K562 (cell line): ENCODE measurements around the gene PDCD1. TPM values are rescaled to one million over a fixed set of nuclear protein-coding genes. Genes with fewer than 3 reads are reported as not detected.

ENCODE experiments used
- polyA plus RNA-seq, 8 experiments: library from polyadenylated mRNA; depleted of rRNA in 4 of 8; stranded (reverse) in 5 of 8; unstranded in 3 of 8; fragments of >200 nt; fragmentation: Nextera tagmentation in 2 of 8; fragmentation: Illumina TruSeq in 1 of 8; extraction: Ambion mirVana in 2 of 8; extraction: Trizol in 1 of 8; gene quantifications; 2 replicates each; pipeline versions ENCODE4 v1.2.1 to v1.2.3, GENCODE V29; 2011 to 2014; ENCODE audit warnings: inconsistent platforms in 1 of 8, missing spikeins in 1 of 8
- total RNA-seq, 7 experiments: library from RNA; depleted of rRNA in 6 of 7; stranded (reverse); fragments of >200 nt in 6 of 7; fragmentation: Illumina TruSeq in 2 of 7; extraction: Trizol in 2 of 7; gene quantifications; 2 replicates each; pipeline versions ENCODE4 v1.2.1 to v1.2.3, GENCODE V29; 2011 to 2021; ENCODE audit warnings: low replicate concordance in 1 of 7

The PDCD1 gene
- total and polyA plus RNA-seq, 9 of the 15 experiments (the other 6 are each of a cell fraction or from before 2014, with no cell fraction given), result 0.15 to 2.5 (median 1.0) TPM; not detected in 2

Other genes starting within 250 kb of the PDCD1 start
Only the 7 nearest of the 8 such genes appear.
- gene ATG4B, start 221.2 kb downstream of the PDCD1 start, total RNA-seq (2014; rRNA removed), result 32.1 and 45.3 TPM in 2 replicates
- 28.9 and 36.3 TPM in 2 replicates for gene ATG4B, start 221.2 kb downstream of the PDCD1 start, total RNA-seq (2014; rRNA removed; fragmentation: Illumina TruSeq; extraction: Trizol)
- 28.5 and 35.6 TPM in 2 replicates for gene ATG4B, start 221.2 kb downstream of the PDCD1 start, total RNA-seq (2015; rRNA removed; fragmentation: Illumina TruSeq; extraction: Trizol)
- 51.7 and 54.9 TPM in 2 replicates for gene ATG4B, start 221.2 kb downstream of the PDCD1 start, total RNA-seq (2021)
- 58.8 and 75.1 TPM in 2 replicates for gene ATG4B, start 221.2 kb downstream of the PDCD1 start, polyA plus RNA-seq (2011; rRNA removed)
- 49.6 and 55.9 TPM in 2 replicates for gene ATG4B, start 221.2 kb downstream of the PDCD1 start, polyA plus RNA-seq (2014; fragmentation: Illumina TruSeq; extraction: Trizol)
- gene ATG4B, start 221.2 kb downstream of the PDCD1 start, polyA plus RNA-seq (2014; fragmentation: Nextera tagmentation; extraction: Ambion mirVana), result 10 to 100 TPM in 1 of 2 experiments, 1 to 10 TPM in 1; 5.9 to 13.2 TPM
- gene ATG4B, start 221.2 kb downstream of the PDCD1 start, polyA plus RNA-seq (2014; rRNA removed), result 47.1 and 58.1 TPM in 2 replicates
- 78.1 and 81.1 TPM in 2 replicates for gene DTYMK, start 172.1 kb downstream of the PDCD1 start, total RNA-seq (2014; rRNA removed)
- 26.5 and 31.9 TPM in 2 replicates for gene DTYMK, start 172.1 kb downstream of the PDCD1 start, total RNA-seq (2014; rRNA removed; fragmentation: Illumina TruSeq; extraction: Trizol)
- 47.9 and 55.3 TPM in 2 replicates for gene DTYMK, start 172.1 kb downstream of the PDCD1 start, total RNA-seq (2015; rRNA removed; fragmentation: Illumina TruSeq; extraction: Trizol)
- gene DTYMK, start 172.1 kb downstream of the PDCD1 start, total RNA-seq (2021), result 83.3 and 85.0 TPM in 2 replicates
- 51.2 and 51.8 TPM in 2 replicates for gene DTYMK, start 172.1 kb downstream of the PDCD1 start, polyA plus RNA-seq (2011; rRNA removed)
- gene DTYMK, start 172.1 kb downstream of the PDCD1 start, polyA plus RNA-seq (2014; fragmentation: Illumina TruSeq; extraction: Trizol), result 43.4 and 50.3 TPM in 2 replicates
- gene DTYMK, start 172.1 kb downstream of the PDCD1 start, polyA plus RNA-seq (2014; fragmentation: Nextera tagmentation; extraction: Ambion mirVana), result 10 to 100 TPM in 1 of 2 experiments, 1 to 10 TPM in 1; 8.2 to 20.4 TPM
- gene DTYMK, start 172.1 kb downstream of the PDCD1 start, polyA plus RNA-seq (2014; rRNA removed), result 68.7 and 79.5 TPM in 2 replicates
- gene ING5, start 156.9 kb downstream of the PDCD1 start, total RNA-seq (2014; rRNA removed), result 28.7 and 30.5 TPM in 2 replicates
- 23.2 and 27.9 TPM in 2 replicates for gene ING5, start 156.9 kb downstream of the PDCD1 start, total RNA-seq (2014; rRNA removed; fragmentation: Illumina TruSeq; extraction: Trizol)
- 26.9 and 28.4 TPM in 2 replicates for gene ING5, start 156.9 kb downstream of the PDCD1 start, total RNA-seq (2015; rRNA removed; fragmentation: Illumina TruSeq; extraction: Trizol)
- 25.1 and 27.5 TPM in 2 replicates for gene ING5, start 156.9 kb downstream of the PDCD1 start, total RNA-seq (2021)
- gene ING5, start 156.9 kb downstream of the PDCD1 start, polyA plus RNA-seq (2011; rRNA removed), result 32.0 and 37.2 TPM in 2 replicates
- 21.9 and 23.2 TPM in 2 replicates for gene ING5, start 156.9 kb downstream of the PDCD1 start, polyA plus RNA-seq (2014; fragmentation: Illumina TruSeq; extraction: Trizol)
- gene ING5, start 156.9 kb downstream of the PDCD1 start, polyA plus RNA-seq (2014; fragmentation: Nextera tagmentation; extraction: Ambion mirVana), result 10 to 100 TPM; 10.4 to 13.2 TPM
- 53.3 and 73.4 TPM in 2 replicates for gene ING5, start 156.9 kb downstream of the PDCD1 start, polyA plus RNA-seq (2014; rRNA removed)
- 22.4 and 23.3 TPM in 2 replicates for gene D2HGDH, start 124.3 kb downstream of the PDCD1 start, total RNA-seq (2014; rRNA removed)
- gene D2HGDH, start 124.3 kb downstream of the PDCD1 start, total RNA-seq (2014; rRNA removed; fragmentation: Illumina TruSeq; extraction: Trizol), result 1.7 and 4.4 TPM in 2 replicates
- gene D2HGDH, start 124.3 kb downstream of the PDCD1 start, total RNA-seq (2015; rRNA removed; fragmentation: Illumina TruSeq; extraction: Trizol), result 10.3 and 10.9 TPM in 2 replicates
- gene D2HGDH, start 124.3 kb downstream of the PDCD1 start, total RNA-seq (2021), result 26.0 and 30.8 TPM in 2 replicates
- gene D2HGDH, start 124.3 kb downstream of the PDCD1 start, polyA plus RNA-seq (2011; rRNA removed), result 15.2 and 25.7 TPM in 2 replicates
- gene D2HGDH, start 124.3 kb downstream of the PDCD1 start, polyA plus RNA-seq (2014; fragmentation: Illumina TruSeq; extraction: Trizol), result 5.1 and 10.1 TPM in 2 replicates
- under 1 TPM; 0.39 to 0.52 TPM for gene D2HGDH, start 124.3 kb downstream of the PDCD1 start, polyA plus RNA-seq (2014; fragmentation: Nextera tagmentation; extraction: Ambion mirVana)
- gene D2HGDH, start 124.3 kb downstream of the PDCD1 start, polyA plus RNA-seq (2014; rRNA removed), result 26.5 and 29.0 TPM in 2 replicates
- gene GAL3ST2, start 82.1 kb downstream of the PDCD1 start, total RNA-seq (2014; rRNA removed), result 0.61 TPM in 1 of 2 replicates, not detected in the other
- not detected in 2 replicates for gene GAL3ST2, start 82.1 kb downstream of the PDCD1 start, total RNA-seq (2014; rRNA removed; fragmentation: Illumina TruSeq; extraction: Trizol)
- gene GAL3ST2, start 82.1 kb downstream of the PDCD1 start, total RNA-seq (2015; rRNA removed; fragmentation: Illumina TruSeq; extraction: Trizol), result not detected in 2 replicates
- gene GAL3ST2, start 82.1 kb downstream of the PDCD1 start, total RNA-seq (2021), result 0.31 and 0.42 TPM in 2 replicates
- gene GAL3ST2, start 82.1 kb downstream of the PDCD1 start, polyA plus RNA-seq (2011; rRNA removed), result 0.08 TPM in 1 of 2 replicates, not detected in the other
- gene GAL3ST2, start 82.1 kb downstream of the PDCD1 start, polyA plus RNA-seq (2014; fragmentation: Illumina TruSeq; extraction: Trizol), result not detected in 2 replicates
- not detected for gene GAL3ST2, start 82.1 kb downstream of the PDCD1 start, polyA plus RNA-seq (2014; fragmentation: Nextera tagmentation; extraction: Ambion mirVana)
- 0.38 TPM in 1 of 2 replicates, not detected in the other for gene GAL3ST2, start 82.1 kb downstream of the PDCD1 start, polyA plus RNA-seq (2014; rRNA removed)
- gene NEU4, start 49.7 kb downstream of the PDCD1 start, total RNA-seq (2014; rRNA removed), result not detected in 2 replicates
- not detected in 2 replicates for gene NEU4, start 49.7 kb downstream of the PDCD1 start, total RNA-seq (2014; rRNA removed; fragmentation: Illumina TruSeq; extraction: Trizol)
- gene NEU4, start 49.7 kb downstream of the PDCD1 start, total RNA-seq (2015; rRNA removed; fragmentation: Illumina TruSeq; extraction: Trizol), result not detected in 2 replicates
- 0.38 and 0.40 TPM in 2 replicates for gene NEU4, start 49.7 kb downstream of the PDCD1 start, total RNA-seq (2021)
- gene NEU4, start 49.7 kb downstream of the PDCD1 start, polyA plus RNA-seq (2011; rRNA removed), result 0.12 TPM in 1 of 2 replicates, not detected in the other
- not detected in 2 replicates for gene NEU4, start 49.7 kb downstream of the PDCD1 start, polyA plus RNA-seq (2014; fragmentation: Illumina TruSeq; extraction: Trizol)
- gene NEU4, start 49.7 kb downstream of the PDCD1 start, polyA plus RNA-seq (2014; fragmentation: Nextera tagmentation; extraction: Ambion mirVana), result not detected
- gene NEU4, start 49.7 kb downstream of the PDCD1 start, polyA plus RNA-seq (2014; rRNA removed), result 0.01 TPM in 1 of 2 replicates, not detected in the other
- not detected in 2 replicates for gene RTP5, start 10.8 kb upstream of the PDCD1 start, total RNA-seq (2014; rRNA removed)
- gene RTP5, start 10.8 kb upstream of the PDCD1 start, total RNA-seq (2014; rRNA removed; fragmentation: Illumina TruSeq; extraction: Trizol), result not detected in 2 replicates
- gene RTP5, start 10.8 kb upstream of the PDCD1 start, total RNA-seq (2015; rRNA removed; fragmentation: Illumina TruSeq; extraction: Trizol), result not detected in 2 replicates
- not detected in 2 replicates for gene RTP5, start 10.8 kb upstream of the PDCD1 start, total RNA-seq (2021)
- gene RTP5, start 10.8 kb upstream of the PDCD1 start, polyA plus RNA-seq (2011; rRNA removed), result not detected in 2 replicates
- not detected in 2 replicates for gene RTP5, start 10.8 kb upstream of the PDCD1 start, polyA plus RNA-seq (2014; fragmentation: Illumina TruSeq; extraction: Trizol)
- gene RTP5, start 10.8 kb upstream of the PDCD1 start, polyA plus RNA-seq (2014; fragmentation: Nextera tagmentation; extraction: Ambion mirVana), result not detected
- not detected in 2 replicates for gene RTP5, start 10.8 kb upstream of the PDCD1 start, polyA plus RNA-seq (2014; rRNA removed)